Astrocyte (in vitro differentiated cells and primary cell): ENCODE results near the gene ITPRID2. TPM values are rescaled to one million over a fixed set of nuclear protein-coding genes. Genes with fewer than 3 reads are reported as not detected.
"Not testable (repeated sequence)": the region's sequence is repeated elsewhere in the genome, so short reads cannot be mapped to it uniquely, and the experiment has no call there.

Experiments used
- DNase-seq: peaks from one replicate; pipeline ENCODE4 v3.0.0-alpha.2; 2010; ENCODE audit warnings: low read depth
- FAIRE-seq: peaks from 2 replicates; lab custom pipeline; 2011; peaks lifted over from hg19 to GRCh38; lab: Jason Lieb, UNC
- H2AFZ ChIP-seq: 2 replicates; pipeline ENCODE4 v1.6.0; 2012; ENCODE audit warnings: low read depth, low read length, inconsistent platforms
- H3K27ac ChIP-seq: 2 replicates; pipeline ENCODE4 v1.5.1; 2011; ENCODE audit warnings: low read depth, low read length, inconsistent platforms
- H3K27me3 ChIP-seq: 2 replicates; pipeline ENCODE4 v1.6.0; 2011; ENCODE audit warnings: low read length, inconsistent platforms; ENCODE audit not compliant: insufficient read depth
- H3K36me3 ChIP-seq: 2 replicates; pipeline ENCODE4 v1.5.1; 2011; ENCODE audit warnings: low read length, inconsistent platforms; ENCODE audit not compliant: insufficient read depth
- H3K4me1 ChIP-seq: 2 replicates; pipeline ENCODE4 v1.5.1; 2011; ENCODE audit warnings: low read length, inconsistent platforms; ENCODE audit not compliant: insufficient read depth
- H3K4me2 ChIP-seq: 2 replicates; pipeline ENCODE4 v1.6.0; 2012; ENCODE audit warnings: low read length, inconsistent platforms
- H3K4me3 ChIP-seq: 2 replicates; pipeline ENCODE4 v1.5.1; 2011; ENCODE audit warnings: low read depth, mild to moderate bottlenecking, low read length, inconsistent platforms; ENCODE audit not compliant: insufficient read depth
- H3K79me2 ChIP-seq: 2 replicates; pipeline ENCODE4 v1.6.0; 2012; ENCODE audit warnings: mild to moderate bottlenecking, low read length, inconsistent platforms; ENCODE audit not compliant: insufficient read depth
- H3K9ac ChIP-seq: 2 replicates; pipeline ENCODE4 v1.6.0; 2012; ENCODE audit warnings: mild to moderate bottlenecking, low read length, inconsistent platforms
- H3K9me3 ChIP-seq: 2 replicates; pipeline ENCODE4 v1.5.1; 2012; ENCODE audit warnings: low read depth, mild to moderate bottlenecking, low read length, inconsistent platforms; ENCODE audit not compliant: insufficient read depth
- H4K20me1 ChIP-seq: 2 replicates; pipeline ENCODE4 v1.6.0; 2012; ENCODE audit warnings: low read length, inconsistent platforms; ENCODE audit not compliant: insufficient read depth
- H3K27ac Mint-ChIP-seq: one replicate; pipeline ENCODE4 v1.8.0; 2021; ENCODE audit warnings: mild to moderate bottlenecking, mixed read lengths; ENCODE audit not compliant: unreplicated experiment
- H3K27me3 Mint-ChIP-seq: one replicate; pipeline ENCODE4 v1.8.0; 2021; ENCODE audit warnings: low read depth, mixed read lengths; ENCODE audit not compliant: unreplicated experiment
- H3K36me3 Mint-ChIP-seq: one replicate; pipeline ENCODE4 v1.8.0; 2021; ENCODE audit warnings: low read depth, mixed read lengths; ENCODE audit not compliant: unreplicated experiment
- H3K4me1 Mint-ChIP-seq: one replicate; pipeline ENCODE4 v1.8.0; 2021; ENCODE audit warnings: low read depth, mixed read lengths; ENCODE audit not compliant: unreplicated experiment
- H3K4me3 Mint-ChIP-seq: one replicate; pipeline ENCODE4 v1.8.0; 2021; ENCODE audit warnings: mild to moderate bottlenecking, moderate library complexity, mixed read lengths; ENCODE audit not compliant: unreplicated experiment
- H3K9me3 Mint-ChIP-seq: one replicate; pipeline ENCODE4 v1.8.0; 2021; ENCODE audit warnings: mild to moderate bottlenecking, mixed read lengths; ENCODE audit not compliant: unreplicated experiment
- EZH2 ChIP-seq: IDR thresholded peaks from 2 replicates; pipeline ENCODE4 v1.6.1; 2012; ENCODE audit warnings: mild to moderate bottlenecking, low read length, inconsistent platforms; ENCODE audit not compliant: insufficient read depth
- total RNA-seq: library from RNA; stranded (reverse); gene quantifications from 2 replicates; pipeline ENCODE4 v1.2.1, GENCODE V29; 2021
- TF ChIP-seq, protein P1 (sequence below): IDR thresholded peaks from 2 replicates; pipeline ENCODE4 v1.5.1; 2011; ENCODE audit warnings: low read depth, mild to moderate bottlenecking, inconsistent platforms, low read length, moderate library complexity; ENCODE audit not compliant: insufficient read depth

The ITPRID2 gene
- total RNA-seq, 1 donor from 2014 or later: 272 TPM

DNA sequence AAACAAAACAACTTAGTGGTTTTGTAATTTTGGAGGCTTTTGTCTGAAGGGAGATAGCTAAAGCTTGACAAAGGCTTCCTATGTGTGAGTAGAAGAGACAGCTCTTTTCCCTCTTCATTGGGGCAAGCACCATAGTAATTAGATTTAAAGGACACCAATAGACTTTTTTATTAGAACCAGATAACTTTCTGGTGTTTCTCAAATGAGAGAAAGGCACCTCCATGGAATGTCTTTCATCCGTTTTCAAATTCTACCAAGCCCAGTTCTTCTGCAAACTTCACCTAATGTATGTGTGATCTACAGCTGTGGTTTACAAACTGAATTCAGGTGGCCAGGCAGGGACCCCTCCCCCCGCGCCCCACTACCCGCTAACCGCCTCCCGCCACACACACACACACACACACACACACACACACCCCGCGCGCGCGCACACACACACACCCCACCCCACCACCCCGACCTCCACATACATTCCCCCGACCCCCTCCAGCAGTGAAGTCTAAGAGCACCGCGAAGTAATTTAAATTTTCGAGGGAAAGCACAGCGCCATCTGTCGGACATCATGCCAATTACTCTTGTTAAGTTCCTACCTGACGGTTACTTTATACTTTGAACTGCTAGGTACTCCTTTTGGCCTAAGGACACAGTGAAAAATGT, 62.5 kb downstream of the ITPRID2 start:
- Histone ChIP-seq H3K4me2 (peak overlapping the region; percentile 82), H3K27me3 (no peaks in the 10 kb centered on the region), H3K4me3 (peak overlapping the region; percentile 44), H2AFZ (peak overlapping the region; percentile 64), H3K9ac (peak overlapping the region; percentile 63), H4K20me1 (no peaks in the 10 kb centered on the region), H3K4me1 (peaks cover 21% of the 10 kb centered on the region), H3K27ac (peak overlapping the region; percentile 47), H3K36me3 (no peaks in the 10 kb centered on the region), H3K79me2 (no peaks in the 10 kb centered on the region), H3K9me3 (no peaks in the 10 kb centered on the region)
- Mint-ChIP-seq H3K36me3 (no peaks in the 10 kb centered on the region), H3K4me3 (peak overlapping the region; percentile 74), H3K9me3 (no peaks in the 10 kb centered on the region), H3K27ac (peak overlapping the region; percentile 48), H3K4me1 (peaks cover 4% of the 10 kb centered on the region), H3K27me3 (no peaks in the 10 kb centered on the region)
- DNase-seq (peak; percentile 50), FAIRE-seq (peak; percentile 55)
- no peak for TF ChIP-seq EZH2
- TF ChIP-seq, protein P1, sequence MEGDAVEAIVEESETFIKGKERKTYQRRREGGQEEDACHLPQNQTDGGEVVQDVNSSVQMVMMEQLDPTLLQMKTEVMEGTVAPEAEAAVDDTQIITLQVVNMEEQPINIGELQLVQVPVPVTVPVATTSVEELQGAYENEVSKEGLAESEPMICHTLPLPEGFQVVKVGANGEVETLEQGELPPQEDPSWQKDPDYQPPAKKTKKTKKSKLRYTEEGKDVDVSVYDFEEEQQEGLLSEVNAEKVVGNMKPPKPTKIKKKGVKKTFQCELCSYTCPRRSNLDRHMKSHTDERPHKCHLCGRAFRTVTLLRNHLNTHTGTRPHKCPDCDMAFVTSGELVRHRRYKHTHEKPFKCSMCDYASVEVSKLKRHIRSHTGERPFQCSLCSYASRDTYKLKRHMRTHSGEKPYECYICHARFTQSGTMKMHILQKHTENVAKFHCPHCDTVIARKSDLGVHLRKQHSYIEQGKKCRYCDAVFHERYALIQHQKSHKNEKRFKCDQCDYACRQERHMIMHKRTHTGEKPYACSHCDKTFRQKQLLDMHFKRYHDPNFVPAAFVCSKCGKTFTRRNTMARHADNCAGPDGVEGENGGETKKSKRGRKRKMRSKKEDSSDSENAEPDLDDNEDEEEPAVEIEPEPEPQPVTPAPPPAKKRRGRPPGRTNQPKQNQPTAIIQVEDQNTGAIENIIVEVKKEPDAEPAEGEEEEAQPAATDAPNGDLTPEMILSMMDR: peak; percentile 70

DNA sequence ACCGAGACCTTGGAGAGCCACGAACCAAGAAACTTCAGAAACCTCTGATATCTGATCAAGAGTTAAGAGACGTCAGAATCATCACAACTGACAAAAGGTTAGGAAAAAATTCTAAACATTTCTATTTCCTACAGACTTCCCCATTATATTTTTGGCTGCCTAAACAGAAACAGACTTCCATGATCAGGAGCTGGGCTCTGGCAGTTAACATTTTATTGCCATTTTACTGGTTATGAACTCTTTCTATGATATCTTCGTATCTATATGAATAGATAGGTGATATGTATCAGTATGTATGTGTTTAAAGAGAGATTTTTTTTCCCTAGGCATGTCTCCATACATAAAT, 63.0 kb downstream of the ITPRID2 start:
- DNase-seq (no peak), FAIRE-seq (no peak)
- Mint-ChIP-seq H3K9me3 (no peaks in the 10 kb centered on the region), H3K36me3 (no peaks in the 10 kb centered on the region), H3K27me3 (no peaks in the 10 kb centered on the region), H3K4me1 (peaks cover 2% of the 10 kb centered on the region), H3K4me3 (peak overlapping the region; percentile 74), H3K27ac (peak overlapping the region; percentile 48)
- Histone ChIP-seq H3K27me3 (no peaks in the 10 kb centered on the region), H4K20me1 (no peaks in the 10 kb centered on the region), H3K36me3 (no peaks in the 10 kb centered on the region), H3K4me3 (peak overlapping the region; percentile 44), H3K4me1 (peaks cover 17% of the 10 kb centered on the region), H3K9me3 (no peaks in the 10 kb centered on the region), H2AFZ (peak overlapping the region; percentile 64), H3K9ac (peak overlapping the region; percentile 63), H3K79me2 (no peaks in the 10 kb centered on the region), H3K4me2 (peak overlapping the region; percentile 82), H3K27ac (peak overlapping the region; percentile 47)
- no peak for TF ChIP-seq EZH2
- TF ChIP-seq, protein P1: no peak

DNA sequence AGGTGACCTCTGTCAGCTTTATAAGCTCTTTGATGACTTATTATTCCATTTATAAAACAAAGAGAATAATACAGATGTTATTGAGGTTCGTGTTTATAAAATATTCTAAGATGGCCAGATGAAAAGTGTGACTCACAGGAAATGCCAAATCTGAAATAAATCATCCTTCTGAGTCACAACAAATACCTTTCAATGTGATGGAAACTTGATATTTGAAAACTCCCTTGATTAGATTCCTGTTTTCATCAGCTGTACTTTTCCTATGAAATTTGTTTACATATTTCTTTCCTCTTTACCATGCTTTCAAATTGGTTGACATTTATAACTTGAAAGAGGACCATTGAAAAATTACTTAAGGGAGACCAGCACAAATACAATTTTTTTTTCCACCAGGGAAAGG, 63.5 kb downstream of the ITPRID2 start:
- H3K9me3 ChIP-seq: no peaks in the 10 kb centered on the region
- peak overlapping the region; percentile 47 for H3K27ac ChIP-seq
- H3K4me1 ChIP-seq: peaks cover 17% of the 10 kb centered on the region
- H3K9ac ChIP-seq: no peak overlapping the region
- DNase-seq (peak; percentile 71), FAIRE-seq (no peak)
- no peak overlapping the region for H2AFZ ChIP-seq
- H3K27me3 Mint-ChIP-seq: no peaks in the 10 kb centered on the region
- no peaks in the 10 kb centered on the region for H3K9me3 Mint-ChIP-seq
- peak overlapping the region; percentile 44 for H3K4me3 ChIP-seq
- no peaks in the 10 kb centered on the region for H3K79me2 ChIP-seq
- H3K36me3 ChIP-seq: no peaks in the 10 kb centered on the region
- TF ChIP-seq, protein P1: no peak
- TF ChIP-seq EZH2: no peak
- H3K4me3 Mint-ChIP-seq: no peak overlapping the region
- no peaks in the 10 kb centered on the region for H3K36me3 Mint-ChIP-seq
- no peak overlapping the region for H3K27ac Mint-ChIP-seq
- H3K4me2 ChIP-seq: peak overlapping the region; percentile 82
- peaks cover 2% of the 10 kb centered on the region for H3K4me1 Mint-ChIP-seq
- no peaks in the 10 kb centered on the region for H4K20me1 ChIP-seq
- no peaks in the 10 kb centered on the region for H3K27me3 ChIP-seq

DNA sequence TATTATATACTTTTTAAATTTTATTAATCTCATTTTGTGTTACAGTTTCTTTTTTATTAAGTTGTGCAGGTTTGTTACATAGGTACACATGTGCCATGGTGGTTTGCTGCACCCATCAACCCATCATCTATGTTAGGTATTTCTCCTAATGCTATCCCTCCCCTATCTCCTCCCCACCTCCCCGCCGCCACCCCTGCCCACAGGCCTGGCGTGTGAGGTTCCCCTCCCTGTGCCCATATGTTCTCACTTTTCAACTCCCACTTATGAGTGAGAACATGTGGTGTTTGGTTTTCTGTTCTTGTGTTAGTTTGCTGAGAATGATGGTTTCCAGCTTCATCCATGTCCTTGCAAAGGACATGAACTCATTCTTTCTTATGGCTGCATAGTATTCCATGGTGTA, 64.3 kb downstream of the ITPRID2 start:
- H3K79me2 ChIP-seq, H3K9ac ChIP-seq, H2AFZ ChIP-seq, H3K4me3 Mint-ChIP-seq, FAIRE-seq, H3K9me3 ChIP-seq, H3K27me3 ChIP-seq, DNase-seq, H3K4me1 Mint-ChIP-seq, H3K27me3 Mint-ChIP-seq, H3K4me3 ChIP-seq, H3K36me3 Mint-ChIP-seq, H3K4me2 ChIP-seq, H3K9me3 Mint-ChIP-seq, H4K20me1 ChIP-seq, H3K36me3 ChIP-seq, H3K27ac Mint-ChIP-seq, H3K27ac ChIP-seq: not testable (repeated sequence)
- H3K4me1 ChIP-seq: peaks cover 17% of the 10 kb centered on the region
